Omental fat pad (tissue), 4 donors: ENCODE data around the gene EIF2B1. TPM values are rescaled to one million over a fixed set of nuclear protein-coding genes. Genes with fewer than 3 reads are reported as not detected.
A peak's percentile ranks its signal among the peaks of the same experiment; 100 is the strongest.
"Not testable (repeated sequence)": the region's sequence is repeated elsewhere in the genome, so short reads cannot be mapped to it uniquely, and the experiment has no call there.

ENCODE experiments used
- ATAC-seq: fragments of 150-250 bp; one replicate; pipeline ENCODE4 v1.9.1; 2016; ENCODE audit warnings: mild to moderate bottlenecking, moderate library complexity; ENCODE audit not compliant: low FRiP score
- DNase-seq: peaks from one replicate; pipeline ENCODE4 v3.0.0-alpha.2; 2019; ENCODE audit warnings: low spot score
- total RNA-seq, 4 donors: library from RNA; depleted of rRNA; stranded (reverse); fragments of >200 nt; gene quantifications; one replicate each; pipeline ENCODE4 v1.1.0, GENCODE V29; 2016
- TF ChIP-seq, protein P1 (sequence below), 3 donors: fragments of 450-650 bp; IDR thresholded peaks; one replicate each; pipeline ENCODE4 v1.5.1; 2016 to 2017; ENCODE audit warnings: antibody characterized with exemption in 3 of 3, mild to moderate bottlenecking in 3 of 3, moderate library complexity in 2 of 3

The EIF2B1 gene
- total RNA-seq, 4 donors from 2014 or later, result 108 to 164 (median 119) TPM

DNA sequence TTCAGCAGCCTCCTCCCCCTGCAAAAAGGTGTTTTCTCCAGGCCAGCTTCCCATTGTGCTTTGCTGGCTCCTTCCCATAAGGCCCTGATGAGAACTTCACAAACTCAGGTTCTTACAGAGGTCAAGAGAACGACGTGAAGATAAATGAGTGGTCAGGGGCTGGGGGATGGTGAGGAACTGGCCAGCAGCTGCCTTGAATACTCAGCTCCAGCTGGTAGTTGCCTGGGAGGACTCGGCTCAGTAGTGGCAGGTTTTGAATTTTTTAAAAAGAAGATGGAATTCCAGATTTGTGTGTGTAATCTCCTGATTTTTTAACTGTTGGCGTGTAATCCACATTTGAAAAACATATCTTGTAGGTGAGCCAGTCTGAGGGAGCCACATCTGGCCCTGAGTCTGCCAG is 25.7 kb downstream of the EIF2B1 start:
- ATAC-seq (no peak), DNase-seq (no peak)
- TF ChIP-seq, protein P1, sequence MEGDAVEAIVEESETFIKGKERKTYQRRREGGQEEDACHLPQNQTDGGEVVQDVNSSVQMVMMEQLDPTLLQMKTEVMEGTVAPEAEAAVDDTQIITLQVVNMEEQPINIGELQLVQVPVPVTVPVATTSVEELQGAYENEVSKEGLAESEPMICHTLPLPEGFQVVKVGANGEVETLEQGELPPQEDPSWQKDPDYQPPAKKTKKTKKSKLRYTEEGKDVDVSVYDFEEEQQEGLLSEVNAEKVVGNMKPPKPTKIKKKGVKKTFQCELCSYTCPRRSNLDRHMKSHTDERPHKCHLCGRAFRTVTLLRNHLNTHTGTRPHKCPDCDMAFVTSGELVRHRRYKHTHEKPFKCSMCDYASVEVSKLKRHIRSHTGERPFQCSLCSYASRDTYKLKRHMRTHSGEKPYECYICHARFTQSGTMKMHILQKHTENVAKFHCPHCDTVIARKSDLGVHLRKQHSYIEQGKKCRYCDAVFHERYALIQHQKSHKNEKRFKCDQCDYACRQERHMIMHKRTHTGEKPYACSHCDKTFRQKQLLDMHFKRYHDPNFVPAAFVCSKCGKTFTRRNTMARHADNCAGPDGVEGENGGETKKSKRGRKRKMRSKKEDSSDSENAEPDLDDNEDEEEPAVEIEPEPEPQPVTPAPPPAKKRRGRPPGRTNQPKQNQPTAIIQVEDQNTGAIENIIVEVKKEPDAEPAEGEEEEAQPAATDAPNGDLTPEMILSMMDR (IDR thresholded peaks at IDR 0.05), result no peak

DNA sequence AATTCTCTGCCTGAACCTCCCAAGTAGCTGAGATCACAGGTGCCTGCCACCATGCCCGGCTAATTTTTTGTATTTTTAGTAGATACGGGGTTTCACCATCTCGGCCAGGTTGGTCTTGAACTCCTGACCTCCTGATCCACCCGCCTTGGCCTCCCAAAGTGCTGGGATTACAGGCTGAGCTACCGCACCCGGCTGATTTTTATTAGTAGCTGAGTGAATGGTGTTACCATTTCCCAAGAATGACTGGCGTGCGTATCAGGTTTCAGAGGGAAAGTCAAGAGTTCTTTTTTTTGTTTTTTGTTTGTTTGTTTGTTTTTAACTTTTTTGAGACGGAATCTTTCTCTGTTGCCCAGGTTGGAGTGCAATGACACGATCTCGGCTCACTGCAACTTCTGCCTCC is 30.0 kb downstream of the EIF2B1 start:
- DNase-seq, result not testable (repeated sequence)

DNA sequence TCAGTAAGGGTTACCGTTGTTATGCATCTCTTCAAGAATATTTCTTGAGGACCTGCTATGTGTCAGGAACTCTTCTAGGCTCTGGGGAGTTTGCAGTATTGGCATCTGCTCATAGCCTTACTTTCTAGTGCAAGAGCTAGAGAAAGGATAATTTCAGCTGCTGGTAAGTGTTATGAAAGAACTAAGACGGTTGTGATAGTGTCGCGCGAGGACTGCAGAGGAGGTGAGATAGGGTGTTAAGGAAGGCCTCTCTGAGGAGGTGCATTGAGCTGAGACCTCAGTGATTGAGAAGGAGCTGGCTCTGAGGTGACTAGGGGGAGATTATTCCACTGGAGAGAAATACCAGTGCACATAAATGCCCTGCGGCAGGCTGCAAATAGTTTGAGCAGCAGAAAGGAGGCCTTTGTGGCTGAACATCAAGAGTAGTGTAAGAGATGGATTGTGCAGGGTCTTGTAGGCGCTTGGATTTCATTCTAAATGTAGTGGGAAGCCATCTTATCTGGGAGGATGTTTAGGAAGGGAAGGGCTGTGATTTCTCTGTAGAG is 30.8 kb downstream of the EIF2B1 start:
- TF ChIP-seq, protein P1 (IDR thresholded peaks at IDR 0.05), result no peak
- DNase-seq (no peak), ATAC-seq (no peak)

More for the DNA sequence above, 30.0 kb downstream of the EIF2B1 start:
- not testable (repeated sequence) for ATAC-seq

DNA sequence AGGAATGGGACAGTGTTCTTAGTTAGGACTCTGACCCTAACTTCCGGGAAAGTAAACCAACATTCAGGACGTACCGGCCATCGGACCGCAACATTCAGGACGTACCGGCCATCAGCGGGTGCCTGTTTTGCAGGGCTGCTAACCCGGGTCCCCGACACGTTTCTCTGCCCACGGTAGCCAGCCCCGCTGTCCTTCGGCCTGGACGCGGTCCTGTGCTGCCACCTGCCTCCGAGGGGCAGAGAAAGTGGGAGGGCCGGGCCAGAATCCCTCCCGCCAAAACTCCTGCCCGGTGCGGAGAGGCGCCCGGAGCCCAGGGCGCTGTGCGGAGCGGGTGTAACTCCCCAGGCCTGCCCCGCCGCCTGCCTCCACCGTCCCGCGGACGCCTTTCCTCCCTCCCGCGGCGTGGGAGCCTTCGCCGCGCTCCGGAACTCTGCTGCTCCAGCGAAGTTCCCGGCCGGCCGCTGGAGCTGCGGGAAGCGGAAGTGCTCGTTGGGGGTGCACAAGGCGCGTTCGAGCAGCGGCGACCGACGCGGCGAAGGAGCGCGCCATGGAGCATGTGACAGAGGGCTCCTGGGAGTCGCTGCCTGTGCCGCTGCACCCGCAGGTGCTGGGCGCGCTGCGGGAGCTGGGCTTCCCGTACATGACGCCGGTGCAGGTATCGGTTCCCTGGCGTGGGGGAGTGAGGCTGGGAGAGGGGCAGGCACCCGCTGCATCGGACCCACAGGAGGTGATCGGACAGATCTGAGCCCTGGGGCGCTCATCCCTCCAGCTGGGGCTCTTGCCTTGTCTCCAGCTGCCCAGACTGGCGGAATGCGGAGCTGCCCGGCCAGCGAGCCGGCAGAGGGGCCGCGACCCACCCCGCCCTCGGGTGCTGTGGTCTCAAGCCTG is 31.6 kb downstream of the EIF2B1 start, which contains the start of gene DDX55:
DDX55 (plus strand) TSS at position 498 of the 888 bp plus-strand sequence; CDS start at position 548, 50 bp downstream.
- ATAC-seq (peak; percentile 91), DNase-seq (peak; percentile 51)
- TF ChIP-seq, protein P1 (IDR thresholded peaks at IDR 0.05), result no peak

DNA sequence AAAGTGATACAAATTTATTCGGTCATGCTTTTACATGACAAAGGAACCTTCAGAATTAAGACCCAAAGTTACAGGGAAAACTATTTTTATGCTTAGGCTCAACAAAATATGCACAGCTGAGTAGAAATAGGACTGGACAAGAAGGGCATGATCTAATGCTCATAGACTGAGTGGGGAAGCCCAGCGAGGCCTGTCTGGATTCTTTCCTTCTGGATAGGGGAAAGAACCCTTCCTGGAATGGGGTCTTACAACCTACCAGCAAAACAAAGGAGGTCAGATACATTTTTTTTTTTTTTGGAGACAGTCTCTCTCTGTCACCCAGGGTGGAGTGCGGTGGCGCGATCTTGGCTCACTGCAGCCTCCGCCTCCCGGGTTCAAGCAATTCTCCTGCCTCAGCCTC is 33.8 kb downstream of the EIF2B1 start:
- TF ChIP-seq, protein P1 (IDR thresholded peaks at IDR 0.05), result no peak
- DNase-seq, result no peak
- no peak for ATAC-seq

DNA sequence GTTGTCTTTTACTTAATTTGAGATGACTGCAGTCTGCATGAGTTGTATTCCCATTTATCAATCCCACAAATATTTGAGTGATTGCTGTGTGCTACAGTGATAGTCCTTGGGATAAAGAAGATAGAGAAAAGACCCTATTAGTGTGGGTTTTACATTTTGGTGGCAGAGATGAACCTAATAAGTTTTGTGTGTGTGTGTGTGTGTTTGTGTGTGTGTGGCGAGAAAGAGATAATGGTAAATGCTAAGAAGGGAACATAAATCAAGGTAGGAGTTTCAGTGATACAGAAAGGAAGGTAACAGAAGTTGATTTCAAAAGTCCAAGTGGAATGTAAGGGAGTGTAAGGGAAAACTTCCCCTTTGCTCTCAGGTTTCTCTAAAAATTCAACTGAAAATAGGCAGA is 34.2 kb downstream of the EIF2B1 start:
- DNase-seq (no peak), ATAC-seq (no peak)
- TF ChIP-seq, protein P1 (IDR thresholded peaks at IDR 0.05), result no peak

DNA sequence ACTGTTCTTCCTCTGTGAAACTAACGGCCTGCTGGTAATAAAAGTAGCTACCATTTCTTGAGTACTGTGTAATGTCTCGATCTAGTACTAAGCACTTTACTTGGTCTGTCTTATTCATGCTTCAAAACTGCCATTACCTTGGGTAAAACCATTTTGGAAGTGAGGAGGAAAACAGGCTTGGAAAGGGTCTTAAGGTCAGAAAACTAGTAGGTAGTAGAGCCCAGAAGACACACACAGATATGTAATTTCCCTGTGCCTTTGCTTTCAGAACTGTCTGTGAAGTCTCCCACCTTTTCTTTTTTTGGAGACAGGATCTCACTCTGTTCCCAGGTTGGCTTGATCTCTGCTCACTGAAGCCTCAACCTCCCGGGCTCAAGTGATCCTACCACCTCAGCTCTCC is 35.0 kb downstream of the EIF2B1 start:
- ATAC-seq (no peak), DNase-seq (no peak)
- TF ChIP-seq, protein P1 (IDR thresholded peaks at IDR 0.05), result no peak
